Fibroblast of pulmonary artery (primary cell): ENCODE results near the gene AREG.

ENCODE experiments used
- DNase-seq: peaks from one replicate; pipeline ENCODE4 v3.0.0-alpha.2; 2010; ENCODE audit warnings: low read depth
- H3K4me3 ChIP-seq: replicated peaks from 2 replicates; pipeline ENCODE4 v1.5.1; 2011; ENCODE audit warnings: low read depth, mild to moderate bottlenecking, control low read depth, low read length, moderate library complexity
- CTCF ChIP-seq: IDR thresholded peaks from 2 replicates; pipeline ENCODE4 v1.5.1; 2011; ENCODE audit warnings: mild to moderate bottlenecking, control low read depth, low read length, inconsistent platforms; ENCODE audit errors: missing control alignments

The AREG gene

GRCh38 chr4:74451214-74451661 is 6.3 kb downstream of the AREG start:
- no peak for TF ChIP-seq CTCF
- DNase-seq = peak; percentile 81
- H3K4me3 ChIP-seq = peak overlapping the region; percentile 19

- peak; percentile 39 for DNase-seq
- no peak overlapping the region for H3K4me3 ChIP-seq
- no peak for TF ChIP-seq CTCF
Measured at GRCh38 chr4:74453037-74453635, 8.2 kb downstream of the AREG start.

- no peak overlapping the region for H3K4me3 ChIP-seq
- DNase-seq = peak; percentile 29
- no peak for TF ChIP-seq CTCF
Measured at GRCh38 chr4:74453829-74454742, 9.2 kb downstream of the AREG start.

- peak; percentile 65 for DNase-seq
- H3K4me3 ChIP-seq = no peak overlapping the region
- TF ChIP-seq CTCF = no peak
Measured at GRCh38 chr4:74455361-74456055, 10.6 kb downstream of the AREG start.

GRCh38 chr4:74456056-74456744 is 11.3 kb downstream of the AREG start:
- peak; percentile 69 for DNase-seq
- TF ChIP-seq CTCF = no peak
- no peak overlapping the region for H3K4me3 ChIP-seq

- peak; percentile 56 for DNase-seq
- no peak overlapping the region for H3K4me3 ChIP-seq
- TF ChIP-seq CTCF = no peak
Measured at GRCh38 chr4:74456849-74457395, 12.0 kb downstream of the AREG start.
